GM23248 (cell line): Measurements from ENCODE around the gene SLC25A39. TPM values are rescaled to one million over a fixed set of nuclear protein-coding genes. Genes with fewer than 3 reads are reported as not detected.

ENCODE experiments used
- DNase-seq: peaks from one replicate; pipeline ENCODE4 v3.0.0-alpha.2; 2015
- H2AFZ ChIP-seq: fragments of 200-600 bp; sonication (generic); 2 replicates; pipeline ENCODE4 v1.6.1; 2016; ENCODE audit warnings: antibody characterized with exemption
- H3F3A ChIP-seq: fragments of 200-600 bp; sonication (generic); 2 replicates; pipeline ENCODE4 v1.6.1; 2016; ENCODE audit warnings: mild to moderate bottlenecking, antibody characterized with exemption, mixed run types; ENCODE audit not compliant: insufficient read depth
- H3K27ac ChIP-seq: fragments of 200-600 bp; sonication (generic); 2 replicates; pipeline ENCODE4 v1.5.1; 2016; ENCODE audit warnings: mild to moderate bottlenecking
- H3K27me3 ChIP-seq: fragments of 200-600 bp; sonication (generic); replicated peaks from 2 replicates; pipeline ENCODE4 v1.6.1; 2016; ENCODE audit warnings: mild to moderate bottlenecking; ENCODE audit not compliant: insufficient read depth
- H3K36me3 ChIP-seq: fragments of 200-600 bp; sonication (generic); 2 replicates; pipeline ENCODE4 v1.6.1; 2016; ENCODE audit warnings: low read depth, mild to moderate bottlenecking
- H3K4me1 ChIP-seq: fragments of 200-600 bp; sonication (generic); 2 replicates; pipeline ENCODE4 v1.6.1; 2016; ENCODE audit warnings: mild to moderate bottlenecking; ENCODE audit not compliant: insufficient read depth
- H3K4me2 ChIP-seq: fragments of 200-600 bp; sonication (generic); one replicate; pipeline ENCODE4 v1.6.1; 2016; ENCODE audit warnings: mild to moderate bottlenecking; ENCODE audit not compliant: unreplicated experiment
- H3K4me3 ChIP-seq: fragments of 200-600 bp; sonication (generic); 2 replicates; pipeline ENCODE4 v1.5.1; 2016; ENCODE audit warnings: mild to moderate bottlenecking
- H3K79me2 ChIP-seq: fragments of 200-600 bp; sonication (generic); 2 replicates; pipeline ENCODE4 v1.6.1; 2016; ENCODE audit warnings: mild to moderate bottlenecking; ENCODE audit not compliant: insufficient read depth
- H3K9ac ChIP-seq: fragments of 200-600 bp; sonication (generic); 2 replicates; pipeline ENCODE4 v1.6.1; 2016; ENCODE audit warnings: mild to moderate bottlenecking
- H3K9me2 ChIP-seq: fragments of 200-600 bp; sonication (generic); 2 replicates; pipeline ENCODE4 v1.6.1; 2016; ENCODE audit warnings: mixed run types, mild to moderate bottlenecking, moderate library complexity; ENCODE audit not compliant: insufficient read depth
- H3K9me3 ChIP-seq: fragments of 200-600 bp; sonication (generic); one replicate; pipeline ENCODE4 v1.6.1; 2017; ENCODE audit warnings: low read depth
- H4K20me1 ChIP-seq: fragments of 200-600 bp; sonication (generic); 2 replicates; pipeline ENCODE4 v1.6.0; 2016; ENCODE audit not compliant: insufficient read depth
- EZH2 ChIP-seq: fragments of 200-600 bp; sonication (generic); IDR thresholded peaks from 2 replicates; pipeline ENCODE4 v1.6.1; 2018; ENCODE audit warnings: antibody characterized with exemption, mild to moderate bottlenecking; ENCODE audit not compliant: insufficient read depth, poor library complexity, severe bottlenecking
- EZH2phosphoT487 ChIP-seq: fragments of 200-600 bp; sonication (generic); IDR thresholded peaks from 2 replicates; pipeline ENCODE4 v1.6.1; 2018; ENCODE audit warnings: antibody characterized with exemption, moderate library complexity, mild to moderate bottlenecking, low read depth; ENCODE audit not compliant: insufficient read depth
- WGBS, 2 experiments: methylation state at CpG; one replicate each; pipeline ENCODE4 v1.1.6; 2015 to 2017; ENCODE audit warnings: low lambda C conversion rate in 2 of 2, low coverage in 1 of 2; ENCODE audit errors: missing lambda C conversion rate in 2 of 2; 5-methylcytosine and 5-hydroxymethylcytosine counted together
- in situ Hi-C: fragments of 300-500 bp; cut with MboI; formaldehyde crosslinking; loops from 2 replicates; pipeline ENCODE4 v1.15.0; 2020
- polyA plus RNA-seq: library from polyadenylated mRNA; unstranded; fragments of >200 nt; fragmentation: Nextera tagmentation; extraction: Ambion mirVana; gene quantifications from 2 replicates; pipeline ENCODE4 v1.2.1, GENCODE V29; 2016
- total RNA-seq: library from RNA; depleted of rRNA; stranded (reverse); fragments of >200 nt; shearing (Covaris generic); gene quantifications from 2 replicates; pipeline ENCODE4 v1.2.3, GENCODE V29; 2014

Gene SLC25A39
- total and polyA plus RNA-seq, 2 experiments from 2014 or later, result 117 to 118 TPM

GRCh38 chr17:44352828-44353671 is 28.4 kb upstream of the SLC25A39 start:
- peak overlapping the region; percentile 69 for H3K4me2 ChIP-seq
- H3F3A ChIP-seq, result no peaks in the 10 kb centered on the region
- no peaks in the 10 kb centered on the region for H3K9me2 ChIP-seq
- no peak for DNase-seq
- H3K9me3 ChIP-seq, result no peaks in the 10 kb centered on the region
- peak overlapping the region; percentile 66 for H3K4me3 ChIP-seq
- no peaks in the 10 kb centered on the region for H3K27me3 ChIP-seq
- TF ChIP-seq EZH2phosphoT487 (no peak), EZH2 (no peak)
- peak overlapping the region; percentile 54; the same call in 1 of the 2 replicates for H2AFZ ChIP-seq
- in situ Hi-C loops, result no loop called here
- 49 to 51% methylated on average over 15 to 17 of the region's 22 CpGs for WGBS, 2 experiments
- no peaks in the 10 kb centered on the region for H4K20me1 ChIP-seq
- H3K36me3 ChIP-seq, result no peaks in the 10 kb centered on the region
- H3K9ac ChIP-seq, result peak overlapping the region; percentile 41; the same call in 1 of the 2 replicates
- no peaks in the 10 kb centered on the region for H3K79me2 ChIP-seq
- no peak overlapping the region for H3K27ac ChIP-seq
- H3K4me1 ChIP-seq, result no peaks in the 10 kb centered on the region

- Histone ChIP-seq H3K79me2 (no peaks in the 10 kb centered on the region), H3K27me3 (no peaks in the 10 kb centered on the region), H4K20me1 (no peaks in the 10 kb centered on the region), H2AFZ (no peak overlapping the region), H3K36me3 (no peaks in the 10 kb centered on the region), H3K4me1 (peaks cover 3% of the 10 kb centered on the region; the same call in 1 of the 2 replicates), H3K9me2 (no peaks in the 10 kb centered on the region), H3K9ac (no peak overlapping the region), H3K9me3 (no peaks in the 10 kb centered on the region), H3F3A (peaks cover 3% of the 10 kb centered on the region), H3K4me2 (no peak overlapping the region), H3K27ac (no peak overlapping the region), H3K4me3 (no peak overlapping the region)
- DNase-seq, result no peak
- in situ Hi-C loops, result no loop called here
- TF ChIP-seq EZH2phosphoT487 (no peak), EZH2 (no peak)
- 86% methylated on average over 33 to 36 of the region's 36 CpGs for WGBS, 2 experiments
These were observed 27.6 kb upstream of the SLC25A39 start for GRCh38 chr17:44351961-44352827.

GRCh38 chr17:44351464-44351863 is 26.8 kb upstream of the SLC25A39 start:
- in situ Hi-C loops, result no loop called here
- H3K79me2 ChIP-seq, result peaks cover 2% of the 10 kb centered on the region; the same call in 1 of the 2 replicates
- H3K9me3 ChIP-seq, result no peaks in the 10 kb centered on the region
- H3F3A ChIP-seq, result peaks cover 10% of the 10 kb centered on the region
- H2AFZ ChIP-seq, result no peak overlapping the region
- TF ChIP-seq EZH2, result no peak
- no peak for TF ChIP-seq EZH2phosphoT487
- H3K27ac ChIP-seq, result no peak overlapping the region
- H3K9me2 ChIP-seq, result no peaks in the 10 kb centered on the region
- WGBS, 2 experiments, result 85 to 88% methylated on average over 7 to 8 of the region's 8 CpGs
- no peaks in the 10 kb centered on the region for H4K20me1 ChIP-seq
- H3K27me3 ChIP-seq, result no peaks in the 10 kb centered on the region
- H3K4me1 ChIP-seq, result peaks cover 3% of the 10 kb centered on the region; the same call in 1 of the 2 replicates
- DNase-seq, result no peak
- H3K9ac ChIP-seq, result no peak overlapping the region
- no peak overlapping the region for H3K4me3 ChIP-seq
- no peak overlapping the region for H3K4me2 ChIP-seq
- no peaks in the 10 kb centered on the region for H3K36me3 ChIP-seq

GRCh38 chr17:44350733-44351226 is 26.2 kb upstream of the SLC25A39 start:
- TF ChIP-seq EZH2phosphoT487, result no peak
- no peak for TF ChIP-seq EZH2

More at GRCh38 chr17:44350733-44351226, 26.2 kb upstream of the SLC25A39 start:
- peaks cover 16% of the 10 kb centered on the region for H3F3A ChIP-seq
- H3K79me2 ChIP-seq, result peaks cover 9% of the 10 kb centered on the region; the same call in 1 of the 2 replicates
- no peaks in the 10 kb centered on the region for H3K27me3 ChIP-seq
- H3K9me3 ChIP-seq, result no peaks in the 10 kb centered on the region
- no peak overlapping the region for H3K27ac ChIP-seq
- no peak overlapping the region for H2AFZ ChIP-seq
- no peak overlapping the region for H3K4me3 ChIP-seq
- peaks cover 3% of the 10 kb centered on the region; the same call in 1 of the 2 replicates for H3K4me1 ChIP-seq
- WGBS, 2 experiments, result 67 to 70% methylated on average over 5 to 6 of the region's 6 CpGs
- no peaks in the 10 kb centered on the region for H3K9me2 ChIP-seq
- DNase-seq, result peak; percentile 67
- H4K20me1 ChIP-seq, result no peaks in the 10 kb centered on the region
- H3K36me3 ChIP-seq, result no peaks in the 10 kb centered on the region
- no peak overlapping the region for H3K9ac ChIP-seq
- no peak overlapping the region for H3K4me2 ChIP-seq
- in situ Hi-C loops, result no loop called here
